Panc1 (cell line): ENCODE measurements around the gene HOXB13.

Experiments used
- POLR2AphosphoS5 ChIP-seq: IDR thresholded peaks from 2 replicates; pipeline ENCODE4 v1.6.1; 2012; ENCODE audit warnings: mild to moderate bottlenecking, low read depth, low read length, moderate library complexity
- TF ChIP-seq, protein P1 (sequence below): fragments of 450-650 bp; IDR thresholded peaks from 2 replicates; pipeline ENCODE4 v1.5.1; 2017; ENCODE audit warnings: mild to moderate bottlenecking

DNA sequence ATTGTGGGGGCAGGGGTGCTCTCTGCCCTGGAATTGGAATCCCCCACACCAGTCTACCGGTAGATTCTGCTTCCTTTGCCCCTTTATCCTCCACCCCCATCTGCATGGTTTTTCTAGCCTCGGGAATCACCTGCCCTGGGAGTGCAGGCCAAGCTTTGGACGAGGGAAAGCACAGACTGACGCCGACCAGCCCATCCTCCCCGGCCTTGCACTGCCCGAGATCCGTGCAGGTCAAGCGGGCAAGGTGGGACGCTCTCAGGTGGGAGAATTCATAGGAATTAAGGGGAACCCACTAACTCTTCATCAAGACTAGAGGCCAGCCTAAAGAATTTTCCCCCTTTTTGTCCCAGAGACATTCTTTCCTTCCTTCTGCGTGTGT is 9.9 kb upstream of the HOXB13 start:
- TF ChIP-seq, protein P1, sequence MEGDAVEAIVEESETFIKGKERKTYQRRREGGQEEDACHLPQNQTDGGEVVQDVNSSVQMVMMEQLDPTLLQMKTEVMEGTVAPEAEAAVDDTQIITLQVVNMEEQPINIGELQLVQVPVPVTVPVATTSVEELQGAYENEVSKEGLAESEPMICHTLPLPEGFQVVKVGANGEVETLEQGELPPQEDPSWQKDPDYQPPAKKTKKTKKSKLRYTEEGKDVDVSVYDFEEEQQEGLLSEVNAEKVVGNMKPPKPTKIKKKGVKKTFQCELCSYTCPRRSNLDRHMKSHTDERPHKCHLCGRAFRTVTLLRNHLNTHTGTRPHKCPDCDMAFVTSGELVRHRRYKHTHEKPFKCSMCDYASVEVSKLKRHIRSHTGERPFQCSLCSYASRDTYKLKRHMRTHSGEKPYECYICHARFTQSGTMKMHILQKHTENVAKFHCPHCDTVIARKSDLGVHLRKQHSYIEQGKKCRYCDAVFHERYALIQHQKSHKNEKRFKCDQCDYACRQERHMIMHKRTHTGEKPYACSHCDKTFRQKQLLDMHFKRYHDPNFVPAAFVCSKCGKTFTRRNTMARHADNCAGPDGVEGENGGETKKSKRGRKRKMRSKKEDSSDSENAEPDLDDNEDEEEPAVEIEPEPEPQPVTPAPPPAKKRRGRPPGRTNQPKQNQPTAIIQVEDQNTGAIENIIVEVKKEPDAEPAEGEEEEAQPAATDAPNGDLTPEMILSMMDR, result no peak
- no peak for TF ChIP-seq POLR2AphosphoS5
